HG03108 (cell line): Measurements from ENCODE around the gene GADL1.

Source experiments
- ATAC-seq: cut with Tn5 transposase; IDR thresholded peaks from one replicate; pipeline ENCODE4 v1.9.1; 2021; ENCODE audit warnings: moderate library complexity; ENCODE audit not compliant: unreplicated experiment

Gene GADL1

GRCh38 chr3:30761374-30761773, 133.1 kb downstream of the GADL1 start:
- no peak for ATAC-seq

- no peak for ATAC-seq
These were observed 133.7 kb downstream of the GADL1 start for GRCh38 chr3:30760737-30761136.

GRCh38 chr3:30760040-30760695, 134.3 kb downstream of the GADL1 start:
- no peak for ATAC-seq

GRCh38 chr3:30756218-30756617, 138.2 kb downstream of the GADL1 start:
- ATAC-seq: no peak

- ATAC-seq: no peak
These were observed 140.0 kb downstream of the GADL1 start for GRCh38 chr3:30754426-30754825.

GRCh38 chr3:30753766-30754165, 140.7 kb downstream of the GADL1 start:
- ATAC-seq: no peak

GRCh38 chr3:30752970-30753369, 141.5 kb downstream of the GADL1 start:
- no peak for ATAC-seq

- ATAC-seq: no peak
These were observed 142.0 kb downstream of the GADL1 start for GRCh38 chr3:30752491-30752890.

- no peak for ATAC-seq
These were observed 142.7 kb downstream of the GADL1 start for GRCh38 chr3:30751610-30752299.

GRCh38 chr3:30750967-30751366, 143.5 kb downstream of the GADL1 start:
- no peak for ATAC-seq

- no peak for ATAC-seq
These were observed 145.2 kb downstream of the GADL1 start for GRCh38 chr3:30749230-30749629.

GRCh38 chr3:30747771-30748281, 146.6 kb downstream of the GADL1 start:
- no peak for ATAC-seq

- ATAC-seq: no peak
These were observed 150.7 kb downstream of the GADL1 start for GRCh38 chr3:30743641-30744317.

GRCh38 chr3:30742796-30743619, 151.5 kb downstream of the GADL1 start:
- no peak for ATAC-seq

GRCh38 chr3:30741889-30742288, 152.6 kb downstream of the GADL1 start:
- ATAC-seq: no peak

- no peak for ATAC-seq
These were observed 155.9 kb downstream of the GADL1 start for GRCh38 chr3:30738605-30739004.

GRCh38 chr3:30737743-30738499, 156.5 kb downstream of the GADL1 start:
- no peak for ATAC-seq

GRCh38 chr3:30733696-30734095, 160.8 kb downstream of the GADL1 start:
- no peak for ATAC-seq

GRCh38 chr3:30733209-30733608, 161.3 kb downstream of the GADL1 start:
- ATAC-seq: no peak

GRCh38 chr3:30730967-30731366, 163.5 kb downstream of the GADL1 start:
- no peak for ATAC-seq
